Ishikawa (cell line): ENCODE measurements around the gene C1GALT1.

Experiments used
- EP300 ChIP-seq: IDR thresholded peaks from 2 replicates; pipeline ENCODE4 v1.6.1; 2012; ENCODE audit warnings: borderline replicate concordance
- FOXM1 ChIP-seq: IDR thresholded peaks from 2 replicates; pipeline ENCODE4 v1.6.1; 2012; ENCODE audit warnings: low read depth, borderline replicate concordance
- NFIC ChIP-seq: IDR thresholded peaks from 2 replicates; pipeline ENCODE4 v1.6.1; 2012
- TAF1 ChIP-seq: IDR thresholded peaks from 2 replicates; pipeline ENCODE4 v1.6.1; 2012; ENCODE audit warnings: low read depth, mild to moderate bottlenecking
- TCF12 ChIP-seq: IDR thresholded peaks from 2 replicates; pipeline ENCODE4 v1.6.1; 2012; ENCODE audit warnings: low read depth
- TEAD4 ChIP-seq: IDR thresholded peaks from 2 replicates; pipeline ENCODE4 v1.6.1; 2012

- TF ChIP-seq EP300 (no peak), NFIC (no peak), TCF12 (no peak), FOXM1 (no peak), TEAD4 (no peak), TAF1 (no peak)
Observed at GRCh38 chr7:7207876-7208275, 25.5 kb downstream of the C1GALT1 start.
